ENCODE data around the gene RPL39L.

DNA sequence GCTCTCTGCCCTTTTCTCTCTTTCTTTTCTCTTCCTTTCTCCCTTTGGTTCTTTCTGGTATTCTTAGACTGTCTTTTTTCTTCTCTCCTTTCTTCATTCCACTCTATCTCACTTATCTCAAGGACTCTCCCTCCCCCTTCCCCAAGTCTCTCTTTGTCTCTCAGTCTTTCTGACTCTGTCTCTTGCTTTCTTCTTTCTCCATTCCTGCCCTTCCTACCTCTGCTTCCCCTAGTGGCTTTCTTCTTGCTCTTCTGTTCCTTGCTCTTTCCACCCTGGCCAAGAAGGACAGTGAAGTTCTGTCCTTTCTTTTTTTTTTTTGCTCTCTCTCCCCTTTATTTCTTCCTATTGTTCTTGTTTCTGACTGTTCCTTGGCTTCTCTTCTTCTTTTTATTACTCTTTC lies 22.3 kb upstream of the RPL39L start:
- TF ChIP-seq, protein P1, sequence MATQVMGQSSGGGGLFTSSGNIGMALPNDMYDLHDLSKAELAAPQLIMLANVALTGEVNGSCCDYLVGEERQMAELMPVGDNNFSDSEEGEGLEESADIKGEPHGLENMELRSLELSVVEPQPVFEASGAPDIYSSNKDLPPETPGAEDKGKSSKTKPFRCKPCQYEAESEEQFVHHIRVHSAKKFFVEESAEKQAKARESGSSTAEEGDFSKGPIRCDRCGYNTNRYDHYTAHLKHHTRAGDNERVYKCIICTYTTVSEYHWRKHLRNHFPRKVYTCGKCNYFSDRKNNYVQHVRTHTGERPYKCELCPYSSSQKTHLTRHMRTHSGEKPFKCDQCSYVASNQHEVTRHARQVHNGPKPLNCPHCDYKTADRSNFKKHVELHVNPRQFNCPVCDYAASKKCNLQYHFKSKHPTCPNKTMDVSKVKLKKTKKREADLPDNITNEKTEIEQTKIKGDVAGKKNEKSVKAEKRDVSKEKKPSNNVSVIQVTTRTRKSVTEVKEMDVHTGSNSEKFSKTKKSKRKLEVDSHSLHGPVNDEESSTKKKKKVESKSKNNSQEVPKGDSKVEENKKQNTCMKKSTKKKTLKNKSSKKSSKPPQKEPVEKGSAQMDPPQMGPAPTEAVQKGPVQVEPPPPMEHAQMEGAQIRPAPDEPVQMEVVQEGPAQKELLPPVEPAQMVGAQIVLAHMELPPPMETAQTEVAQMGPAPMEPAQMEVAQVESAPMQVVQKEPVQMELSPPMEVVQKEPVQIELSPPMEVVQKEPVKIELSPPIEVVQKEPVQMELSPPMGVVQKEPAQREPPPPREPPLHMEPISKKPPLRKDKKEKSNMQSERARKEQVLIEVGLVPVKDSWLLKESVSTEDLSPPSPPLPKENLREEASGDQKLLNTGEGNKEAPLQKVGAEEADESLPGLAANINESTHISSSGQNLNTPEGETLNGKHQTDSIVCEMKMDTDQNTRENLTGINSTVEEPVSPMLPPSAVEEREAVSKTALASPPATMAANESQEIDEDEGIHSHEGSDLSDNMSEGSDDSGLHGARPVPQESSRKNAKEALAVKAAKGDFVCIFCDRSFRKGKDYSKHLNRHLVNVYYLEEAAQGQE (IDR thresholded peaks at IDR 0.05; ENCODE audit: low read depth) = no peak
- TF ChIP-seq EP300 (IDR thresholded peaks at IDR 0.05; ENCODE audit: borderline replicate concordance) (no peak), FOXM1 (IDR thresholded peaks at IDR 0.05; ENCODE audit: borderline replicate concordance, low read depth) (no peak), MAX (IDR thresholded peaks at IDR 0.05) (no peak), NFIC (IDR thresholded peaks at IDR 0.05) (no peak)
- TF ChIP-seq, protein P2, sequence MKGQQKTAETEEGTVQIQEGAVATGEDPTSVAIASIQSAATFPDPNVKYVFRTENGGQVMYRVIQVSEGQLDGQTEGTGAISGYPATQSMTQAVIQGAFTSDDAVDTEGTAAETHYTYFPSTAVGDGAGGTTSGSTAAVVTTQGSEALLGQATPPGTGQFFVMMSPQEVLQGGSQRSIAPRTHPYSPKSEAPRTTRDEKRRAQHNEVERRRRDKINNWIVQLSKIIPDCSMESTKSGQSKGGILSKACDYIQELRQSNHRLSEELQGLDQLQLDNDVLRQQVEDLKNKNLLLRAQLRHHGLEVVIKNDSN (IDR thresholded peaks at IDR 0.05) = no peak
